ENCODE data around the gene OR2A5.
A peak's percentile ranks its signal among the peaks of the same experiment; 100 is the strongest.

DNA sequence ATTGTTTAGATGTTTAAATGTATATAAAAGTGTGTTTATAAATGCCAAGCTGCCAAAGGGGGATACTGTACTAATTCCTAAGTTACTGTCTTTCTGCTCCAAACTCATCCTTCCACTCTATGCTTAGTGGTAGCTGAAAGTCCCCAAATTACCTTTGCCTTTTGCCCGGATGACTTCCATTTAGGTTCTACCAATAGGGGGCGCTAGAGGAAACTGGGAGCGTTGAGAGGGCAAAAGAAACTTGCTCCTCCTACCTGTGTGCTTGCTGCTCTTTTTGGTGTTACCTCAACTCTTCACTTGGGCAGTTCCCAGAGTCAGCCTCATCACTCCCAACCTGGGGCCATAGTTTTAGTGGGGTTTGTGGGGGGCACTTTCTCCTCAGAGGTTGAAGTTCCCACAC is 15.0 kb downstream of the OR2A5 start:
- TF ChIP-seq, protein P1, sequence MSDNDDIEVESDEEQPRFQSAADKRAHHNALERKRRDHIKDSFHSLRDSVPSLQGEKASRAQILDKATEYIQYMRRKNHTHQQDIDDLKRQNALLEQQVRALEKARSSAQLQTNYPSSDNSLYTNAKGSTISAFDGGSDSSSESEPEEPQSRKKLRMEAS (IDR thresholded peaks at IDR 0.05) = no peak
- TF ChIP-seq, protein P2, sequence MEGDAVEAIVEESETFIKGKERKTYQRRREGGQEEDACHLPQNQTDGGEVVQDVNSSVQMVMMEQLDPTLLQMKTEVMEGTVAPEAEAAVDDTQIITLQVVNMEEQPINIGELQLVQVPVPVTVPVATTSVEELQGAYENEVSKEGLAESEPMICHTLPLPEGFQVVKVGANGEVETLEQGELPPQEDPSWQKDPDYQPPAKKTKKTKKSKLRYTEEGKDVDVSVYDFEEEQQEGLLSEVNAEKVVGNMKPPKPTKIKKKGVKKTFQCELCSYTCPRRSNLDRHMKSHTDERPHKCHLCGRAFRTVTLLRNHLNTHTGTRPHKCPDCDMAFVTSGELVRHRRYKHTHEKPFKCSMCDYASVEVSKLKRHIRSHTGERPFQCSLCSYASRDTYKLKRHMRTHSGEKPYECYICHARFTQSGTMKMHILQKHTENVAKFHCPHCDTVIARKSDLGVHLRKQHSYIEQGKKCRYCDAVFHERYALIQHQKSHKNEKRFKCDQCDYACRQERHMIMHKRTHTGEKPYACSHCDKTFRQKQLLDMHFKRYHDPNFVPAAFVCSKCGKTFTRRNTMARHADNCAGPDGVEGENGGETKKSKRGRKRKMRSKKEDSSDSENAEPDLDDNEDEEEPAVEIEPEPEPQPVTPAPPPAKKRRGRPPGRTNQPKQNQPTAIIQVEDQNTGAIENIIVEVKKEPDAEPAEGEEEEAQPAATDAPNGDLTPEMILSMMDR (IDR thresholded peaks at IDR 0.05 in 2 of 3, conservative IDR thresholded peaks at IDR 0.05 in 1 of 3; ENCODE audit: borderline replicate concordance in 1 of 3, insufficient read depth in 1 of 3, low read depth in 2 of 3, low read length in 2 of 3) = peak; percentile 28 to 73 (median 61); a peak in 5 of 6 replicates
- no peak for TF ChIP-seq REST (IDR thresholded peaks at IDR 0.05; ENCODE audit: low read depth)
- no peak for TF ChIP-seq POLR2AphosphoS5 (IDR thresholded peaks at IDR 0.05; ENCODE audit: low read depth, low read length)
- no peak for TF ChIP-seq POLR2A (IDR thresholded peaks at IDR 0.05; ENCODE audit: borderline replicate concordance, extremely low read depth, insufficient read depth, insufficient read length)
- TF ChIP-seq EZH2phosphoT487 (IDR thresholded peaks at IDR 0.05; ENCODE audit: borderline replicate concordance) = no peak
- TF ChIP-seq JUND (IDR thresholded peaks at IDR 0.05) = no peak
- peak; percentile 41; the same call in 1 of the 2 replicates for TF ChIP-seq RAD21 (IDR thresholded peaks at IDR 0.05; ENCODE audit: low read depth)

Data from HCT116 (cell line).